ENCODE measurements around the gene SLC39A9.
"Not testable (repeated sequence)": the region's sequence is repeated elsewhere in the genome, so short reads cannot be mapped to it uniquely, and the experiment has no call there.

DNA sequence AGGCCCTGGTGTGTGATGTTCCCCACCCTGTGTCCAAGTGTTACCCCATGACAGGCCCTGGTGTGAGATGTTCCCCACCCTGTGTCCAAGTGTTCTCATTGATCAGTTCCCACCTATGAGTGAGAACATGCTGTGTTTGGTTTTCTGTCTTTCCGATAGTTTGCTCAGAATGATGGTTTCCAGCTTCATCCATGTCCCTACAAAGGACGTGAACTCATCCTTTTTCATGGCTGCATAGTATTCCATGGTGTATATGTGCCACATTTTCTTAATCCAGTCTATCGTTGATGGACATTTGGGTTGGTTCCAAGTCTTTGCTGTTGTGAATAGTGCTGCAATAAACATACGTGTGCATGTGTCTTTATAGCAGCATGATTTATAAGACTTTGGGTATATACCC is 17.6 kb downstream of the SLC39A9 start:
- TF ChIP-seq, protein P1, sequence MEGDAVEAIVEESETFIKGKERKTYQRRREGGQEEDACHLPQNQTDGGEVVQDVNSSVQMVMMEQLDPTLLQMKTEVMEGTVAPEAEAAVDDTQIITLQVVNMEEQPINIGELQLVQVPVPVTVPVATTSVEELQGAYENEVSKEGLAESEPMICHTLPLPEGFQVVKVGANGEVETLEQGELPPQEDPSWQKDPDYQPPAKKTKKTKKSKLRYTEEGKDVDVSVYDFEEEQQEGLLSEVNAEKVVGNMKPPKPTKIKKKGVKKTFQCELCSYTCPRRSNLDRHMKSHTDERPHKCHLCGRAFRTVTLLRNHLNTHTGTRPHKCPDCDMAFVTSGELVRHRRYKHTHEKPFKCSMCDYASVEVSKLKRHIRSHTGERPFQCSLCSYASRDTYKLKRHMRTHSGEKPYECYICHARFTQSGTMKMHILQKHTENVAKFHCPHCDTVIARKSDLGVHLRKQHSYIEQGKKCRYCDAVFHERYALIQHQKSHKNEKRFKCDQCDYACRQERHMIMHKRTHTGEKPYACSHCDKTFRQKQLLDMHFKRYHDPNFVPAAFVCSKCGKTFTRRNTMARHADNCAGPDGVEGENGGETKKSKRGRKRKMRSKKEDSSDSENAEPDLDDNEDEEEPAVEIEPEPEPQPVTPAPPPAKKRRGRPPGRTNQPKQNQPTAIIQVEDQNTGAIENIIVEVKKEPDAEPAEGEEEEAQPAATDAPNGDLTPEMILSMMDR (IDR thresholded peaks at IDR 0.05 in 4 of 5, conservative IDR thresholded peaks at IDR 0.05 in 1 of 5) = not testable (repeated sequence)
- not testable (repeated sequence) for TF ChIP-seq POLR2A (IDR thresholded peaks at IDR 0.05)

All from gastrocnemius medialis (tissue), 4 donors.